Esophagus mucosa (tissue), 1 donor: Measurements from ENCODE around the gene TRIM5. TPM values are rescaled to one million over a fixed set of nuclear protein-coding genes. Genes with fewer than 3 reads are reported as not detected.

Experiments used
- ATAC-seq: fragments of 200-7000 bp; cut with Tn5 transposase; one replicate; pipeline ENCODE4 v1.9.1; 2020
- total RNA-seq: library from RNA; stranded (reverse); gene quantifications from one replicate; pipeline ENCODE4 v1.2.4, GENCODE V29; 2023
- donor health status: DM: yes; HTN: yes; CAD: no.

The TRIM5 gene
- total RNA-seq, 1 donor from 2014 or later, result 8.8 TPM

- ATAC-seq, result no peak
These were observed 63.3 kb downstream of the TRIM5 start for GRCh38 chr11:5621580-5621979.

GRCh38 chr11:5620651-5621521 is 64.0 kb downstream of the TRIM5 start:
- peak; percentile 88 for ATAC-seq

GRCh38 chr11:5618807-5619206 is 66.1 kb downstream of the TRIM5 start:
- no peak for ATAC-seq

Other genes with a start within 250 kb of the TRIM5 start
- gene OR51I1, start 243.6 kb downstream of the TRIM5 start, total RNA-seq, result not detected
- gene OR51I2, start 235.8 kb downstream of the TRIM5 start, total RNA-seq, result not detected
- gene OR52D1, start 196.4 kb downstream of the TRIM5 start, total RNA-seq, result not detected
- not detected for gene UBQLN3, start 175.1 kb downstream of the TRIM5 start, total RNA-seq
- gene UBQLNL, start 168.4 kb downstream of the TRIM5 start, total RNA-seq, result 0.08 TPM
- not detected for gene OR52H1, start 136.5 kb downstream of the TRIM5 start, total RNA-seq
- not detected for gene OR52B6, start 104.2 kb downstream of the TRIM5 start, total RNA-seq
- 7.7 TPM for gene TRIM6, start 88.4 kb downstream of the TRIM5 start, total RNA-seq
- gene TRIM34, start 60.1 kb downstream of the TRIM5 start, total RNA-seq, result 4.0 TPM
- 21.7 TPM for gene TRIM22, start 4.7 kb upstream of the TRIM5 start, total RNA-seq
- gene OR56B1, start 51.4 kb upstream of the TRIM5 start, total RNA-seq, result not detected
- gene OR52N4, start 69.2 kb upstream of the TRIM5 start, total RNA-seq, result not detected
- gene OR52N5, start 98.3 kb upstream of the TRIM5 start, total RNA-seq, result not detected
- gene OR52N1, start 106.2 kb upstream of the TRIM5 start, total RNA-seq, result not detected
- gene OR52N2, start 123.8 kb upstream of the TRIM5 start, total RNA-seq, result not detected
- gene OR52E6, start 156.8 kb upstream of the TRIM5 start, total RNA-seq, result not detected
- not detected for gene OR52E8, start 172.6 kb upstream of the TRIM5 start, total RNA-seq
- gene OR52E4, start 195.6 kb upstream of the TRIM5 start, total RNA-seq, result not detected
- gene OR52E5, start 208.1 kb upstream of the TRIM5 start, total RNA-seq, result not detected